HepG2 (cell line): ENCODE measurements around the gene UBR7. TPM values are rescaled to one million over a fixed set of nuclear protein-coding genes. Genes with fewer than 3 reads are reported as not detected.

Experiments used
- ATAC-seq: fragments of 200-7000 bp; cut with Tn5 transposase; 3 replicates; pipeline ENCODE4 v1.9.1; 2020; ENCODE audit warnings: mild to moderate bottlenecking, moderate library complexity
- BruUV-seq: library from RNA; stranded (reverse); fragments of 400-500 nt; replicated peaks from 2 replicates; lab custom pipeline; 2021; lab: Mats Ljungman, UMichigan
- CTCF ChIA-PET: fragments of 300-600 bp; formaldehyde crosslinking; extraction: SDS; loops from one replicate; lab custom pipeline; 2021; ENCODE audit warnings: low total read pairs, inconsistent platforms, low intra/inter-chr PET ratio; lab: Yijun Ruan, JAX
- POLR2A ChIA-PET: fragments of 350-600 bp; sonication (Branson Sonifier 250); formaldehyde crosslinking; loops from one replicate; lab custom pipeline; 2020; ENCODE audit warnings: antibody characterized with exemption, inconsistent platforms; lab: Yijun Ruan, JAX
- DNase-seq: peaks from one replicate; pipeline ENCODE4 v3.0.0-alpha.2; 2015; ENCODE audit warnings: low spot score
- FAIRE-seq: peaks from 3 replicates; lab custom pipeline; 2011; peaks lifted over from hg19 to GRCh38; lab: Jason Lieb, UNC
- H2AFZ ChIP-seq: one replicate; pipeline ENCODE4 v1.6.1; 2011; ENCODE audit warnings: low read length, inconsistent platforms
- H3K27ac ChIP-seq: fragments of 300-600 bp; 3 replicates; pipeline ENCODE4 v1.8.0; 2011; ENCODE audit warnings: mixed run types, mild to moderate bottlenecking, mixed read lengths, low read length, inconsistent platforms; ENCODE audit not compliant: insufficient read depth; ENCODE audit errors: extremely low read length
- H3K27me3 ChIP-seq, 2 experiments: fragments of 200-600 bp in 1 of 2; 2 replicates in 1 of 2; 3 replicates in 1 of 2; pipeline versions ENCODE4 v1.6.0 to v1.8.0; 2011; ENCODE audit warnings: low read length in 2 of 2, mild to moderate bottlenecking in 2 of 2, moderate library complexity in 2 of 2, inconsistent platforms in 1 of 2; ENCODE audit not compliant: insufficient read depth in 2 of 2, control insufficient read depth in 1 of 2
- H3K36me3 ChIP-seq, 2 experiments: fragments of 200-600 bp in 1 of 2; replicated peaks in 1 of 2; 2 replicates in 1 of 2; 3 replicates in 1 of 2; pipeline versions ENCODE4 v1.5.1 to v1.8.0; 2011; ENCODE audit warnings: low read length in 2 of 2, inconsistent platforms in 1 of 2; ENCODE audit not compliant: insufficient read depth in 2 of 2, control insufficient read depth in 1 of 2
- H3K4me1 ChIP-seq: 2 replicates; pipeline ENCODE4 v1.5.1; 2012; ENCODE audit warnings: low read length, inconsistent platforms; ENCODE audit not compliant: insufficient read depth
- H3K4me2 ChIP-seq: 2 replicates; pipeline ENCODE4 v1.6.0; 2011; ENCODE audit warnings: low read depth, low read length, inconsistent platforms
- H3K4me3 ChIP-seq, 3 experiments: fragments of 200-600 bp in 1 of 3; sonication (generic), shearing (Covaris generic) in 1 of 3; replicated peaks in 1 of 3; 2 replicates each; pipeline ENCODE4 v1.5.1; 2011 to 2016; ENCODE audit warnings: low read length in 3 of 3, inconsistent platforms in 2 of 3, low read depth in 2 of 3, mild to moderate bottlenecking in 2 of 3, control low read depth in 1 of 3, mixed read lengths in 1 of 3; ENCODE audit not compliant: insufficient read depth in 1 of 3
- H3K79me2 ChIP-seq: one replicate; pipeline ENCODE4 v1.6.1; 2011; ENCODE audit warnings: low read length, inconsistent platforms; ENCODE audit not compliant: insufficient read depth
- H3K9ac ChIP-seq: 2 replicates; pipeline ENCODE4 v1.6.0; 2011; ENCODE audit warnings: mild to moderate bottlenecking, low read depth, low read length, inconsistent platforms; ENCODE audit not compliant: insufficient read depth
- H3K9me3 ChIP-seq: 2 replicates; pipeline ENCODE4 v1.5.1; 2012; ENCODE audit warnings: mild to moderate bottlenecking, low read length
- H4K20me1 ChIP-seq: 2 replicates; pipeline ENCODE4 v1.6.0; 2011; ENCODE audit warnings: inconsistent platforms, mild to moderate bottlenecking, low read length, moderate library complexity; ENCODE audit not compliant: insufficient read depth
- FOSL2 ChIP-seq: sonication (generic); formaldehyde crosslinking; IDR thresholded peaks from 2 replicates; pipeline ENCODE4 v1.4.0; 2020; ENCODE audit warnings: missing genetic modification reagents
- HNRNPL ChIP-seq: fragments of 200-400 bp; formaldehyde crosslinking; IDR thresholded peaks from 2 replicates; pipeline ENCODE4 v1.6.1; 2017; ENCODE audit warnings: mild to moderate bottlenecking, low read depth, low read length
- MAFK ChIP-seq, 2 experiments: IDR thresholded peaks in 1 of 2; conservative IDR thresholded peaks in 1 of 2; 2 replicates each; pipeline ENCODE4 v1.6.1; 2011; ENCODE audit warnings: improper control_type of control experiment in 2 of 2, low read length in 2 of 2
- MTA3 ChIP-seq: sonication (generic); formaldehyde crosslinking; IDR thresholded peaks from 2 replicates; pipeline ENCODE4 v1.4.0; 2020; ENCODE audit warnings: missing genetic modification reagents
- PBX2 ChIP-seq: IDR thresholded peaks from 2 replicates; pipeline ENCODE4 v1.6.1; 2016; ENCODE audit warnings: control low read depth
- RFX1 ChIP-seq: fragments of 450-650 bp; IDR thresholded peaks from 2 replicates; pipeline ENCODE4 v1.6.1; 2017
- SNAPC4 ChIP-seq: sonication (generic); formaldehyde crosslinking; IDR thresholded peaks from 2 replicates; pipeline ENCODE4 v1.4.0; 2020; ENCODE audit warnings: mild to moderate bottlenecking, missing genetic modification reagents
- STAT5B ChIP-seq: sonication (generic); formaldehyde crosslinking; IDR thresholded peaks from 2 replicates; pipeline ENCODE4 v1.4.0; 2020; ENCODE audit warnings: missing genetic modification reagents
- ZNF772 ChIP-seq: sonication (generic); formaldehyde crosslinking; IDR thresholded peaks from 2 replicates; pipeline ENCODE4 v1.5.0; 2020; ENCODE audit warnings: mild to moderate bottlenecking, missing genetic modification reagents
- WGBS: methylation state at CpG from one replicate; pipeline ENCODE4 v1.1.6; 2017; ENCODE audit warnings: low lambda C conversion rate; 5-methylcytosine and 5-hydroxymethylcytosine counted together
- in situ Hi-C: cut with HindIII; loops from 2 replicates; pipeline ENCODE4 v1.10.0; 2017; ENCODE audit warnings: low pct_unique_long_range_greater_than_20kb; ENCODE audit not compliant: extremely low pct_ligation_motif_present
- intact Hi-C: fragments of 100-400 bp; cut with micrococcal nuclease; formaldehyde crosslinking; loops from one replicate; pipeline ENCODE4 v1.10.0; 2022; ENCODE audit not compliant: unreplicated experiment
- polyA plus RNA-seq, 8 experiments: library from polyadenylated mRNA; depleted of rRNA in 3 of 8; stranded (reverse) in 7 of 8; unstranded in 1 of 8; fragments of >200 nt; fragmentation: Illumina TruSeq in 4 of 8; extraction: Trizol in 4 of 8; gene quantifications; 2 replicates each; pipeline versions ENCODE4 v1.2.1 to v1.2.3, GENCODE V29; 2011 to 2016; ENCODE audit warnings: low read depth in 4 of 8, missing spikeins in 1 of 8, mixed read lengths in 1 of 8; ENCODE audit not compliant: insufficient read depth in 1 of 8
- total RNA-seq, 5 experiments: library from RNA; depleted of rRNA; stranded (reverse); fragments of >200 nt; fragmentation: Illumina TruSeq; extraction: Trizol; gene quantifications; 2 replicates each; pipeline ENCODE4 v1.2.3, GENCODE V29; 2016; ENCODE audit warnings: low read depth in 1 of 5

UBR7 gene
- total and polyA plus RNA-seq, 2 of the 13 experiments (the other 11 are each of a cell fraction or from before 2014, with no cell fraction given), result 11.0 to 19.7 TPM

GRCh38 chr14:93234798-93235197 is 27.7 kb downstream of the UBR7 start:
- H3K9ac ChIP-seq, result no peak overlapping the region
- peaks cover 14% of the 10 kb centered on the region; the same call in 1 of the 2 replicates for H3K4me1 ChIP-seq
- H3K9me3 ChIP-seq, result no peaks in the 10 kb centered on the region
- H4K20me1 ChIP-seq, result no peaks in the 10 kb centered on the region
- peak overlapping the region; percentile 47 for H3K4me2 ChIP-seq
- intact Hi-C loops, result no loop called here
- H3K27ac ChIP-seq, result no peak overlapping the region
- peak in 1 of 2 experiments; percentile 9; a peak in 1 of 4 replicates for TF ChIP-seq MAFK (conservative IDR thresholded peaks at IDR 0.05 in 1 of 2, IDR thresholded peaks at IDR 0.05 in 1 of 2; ENCODE audit: low read length in 2 of 2)
- no peak for TF ChIP-seq FOSL2
- DNase-seq (no peak), FAIRE-seq (no peak), ATAC-seq (peak; percentile 54)
- no peak overlapping the region for H2AFZ ChIP-seq
- CTCF ChIA-PET, result no interaction called here
- no peaks in the 10 kb centered on the region for H3K36me3 ChIP-seq
- no peaks in the 10 kb centered on the region for H3K27me3 ChIP-seq
- H3K79me2 ChIP-seq, result no peaks in the 10 kb centered on the region
- 34% methylated on average over 10 of the region's 10 CpGs for WGBS
- in situ Hi-C loops, result loop anchor here (10.0 kb wide), 1 partner anchor 310 kb away; no protein-coding TSS in a partner anchor
- H3K4me3 ChIP-seq, result no peak overlapping the region; a peak in 1 of 6 replicates
- BruUV-seq, result no TSS peak
- POLR2A ChIA-PET, result no interaction called here

- intact Hi-C loops, result no loop called here
- in situ Hi-C loops, result loop anchor here (10.0 kb wide), 1 partner anchor 305 kb away; no protein-coding TSS in a partner anchor
- POLR2A ChIA-PET, result interaction anchor here (0.6 kb wide), 1 partner anchor 56 kb away, joined by 3 read pairs; the partner anchor contains the start of gene MOAP1
- TF ChIP-seq PBX2 (CRISPR knock-in tag) (no peak), STAT5B (CRISPR knock-in tag) (no peak), MTA3 (no peak), HNRNPL (no peak), RFX1 (no peak), ZNF772 (CRISPR knock-in tag) (no peak), SNAPC4 (CRISPR knock-in tag) (no peak)
These were observed 33.0 kb downstream of the UBR7 start for GRCh38 chr14:93239869-93240677.

More at GRCh38 chr14:93239869-93240677, 33.0 kb downstream of the UBR7 start:
- WGBS, result 97% methylated on average over 25 of the region's 25 CpGs
- CTCF ChIA-PET, result no interaction called here
- Histone ChIP-seq H2AFZ (no peak overlapping the region), H3K36me3 (peaks cover 11 to 24% of the 10 kb centered on the region in 2 experiments), H4K20me1 (no peaks in the 10 kb centered on the region), H3K4me2 (no peak overlapping the region), H3K9ac (no peak overlapping the region), H3K9me3 (no peaks in the 10 kb centered on the region), H3K27me3 (no peaks in the 10 kb centered on the region), H3K79me2 (no peaks in the 10 kb centered on the region), H3K4me1 (peaks cover 3% of the 10 kb centered on the region; the same call in 1 of the 2 replicates), H3K27ac (no peak overlapping the region), H3K4me3 (no peak overlapping the region)
- no TSS peak for BruUV-seq
- no peak for DNase-seq
- no peak for ATAC-seq
- FAIRE-seq, result no peak
